SH-SY5Y (cell line): Measurements from ENCODE around the gene GRN.

ENCODE experiments used
- GATA2 ChIP-seq: IDR thresholded peaks from 2 replicates; pipeline ENCODE4 v1.6.1; 2011; ENCODE audit warnings: mild to moderate bottlenecking, low read depth, low read length
- GATA3 ChIP-seq: IDR thresholded peaks from 2 replicates; pipeline ENCODE4 v1.6.1; 2011; ENCODE audit warnings: low read depth, mild to moderate bottlenecking, low read length, moderate library complexity

- TF ChIP-seq GATA2 (no peak), GATA3 (no peak)
Observed at GRCh38 chr17:44327715-44328449, 17.2 kb upstream of the GRN start.
